Upper lobe of left lung (tissue), 4 donors: ENCODE results near the gene ATXN1.

Source experiments
- POLR2AphosphoS5 ChIP-seq, 2 donors: sonication (generic); formaldehyde crosslinking; IDR thresholded peaks; one replicate each; pipeline ENCODE4 v1.5.1; 2017; ENCODE audit warnings: antibody characterized with exemption in 2 of 2
- TF ChIP-seq, protein P1 (sequence below), 6 experiments: fragments of 450-650 bp in 4 of 6; fragments of 200-600 bp in 2 of 6; sonication (generic) in 2 of 6; IDR thresholded peaks; one replicate each; pipeline ENCODE4 v1.5.1; 2016 to 2019; ENCODE audit warnings: antibody characterized with exemption in 6 of 6

DNA sequence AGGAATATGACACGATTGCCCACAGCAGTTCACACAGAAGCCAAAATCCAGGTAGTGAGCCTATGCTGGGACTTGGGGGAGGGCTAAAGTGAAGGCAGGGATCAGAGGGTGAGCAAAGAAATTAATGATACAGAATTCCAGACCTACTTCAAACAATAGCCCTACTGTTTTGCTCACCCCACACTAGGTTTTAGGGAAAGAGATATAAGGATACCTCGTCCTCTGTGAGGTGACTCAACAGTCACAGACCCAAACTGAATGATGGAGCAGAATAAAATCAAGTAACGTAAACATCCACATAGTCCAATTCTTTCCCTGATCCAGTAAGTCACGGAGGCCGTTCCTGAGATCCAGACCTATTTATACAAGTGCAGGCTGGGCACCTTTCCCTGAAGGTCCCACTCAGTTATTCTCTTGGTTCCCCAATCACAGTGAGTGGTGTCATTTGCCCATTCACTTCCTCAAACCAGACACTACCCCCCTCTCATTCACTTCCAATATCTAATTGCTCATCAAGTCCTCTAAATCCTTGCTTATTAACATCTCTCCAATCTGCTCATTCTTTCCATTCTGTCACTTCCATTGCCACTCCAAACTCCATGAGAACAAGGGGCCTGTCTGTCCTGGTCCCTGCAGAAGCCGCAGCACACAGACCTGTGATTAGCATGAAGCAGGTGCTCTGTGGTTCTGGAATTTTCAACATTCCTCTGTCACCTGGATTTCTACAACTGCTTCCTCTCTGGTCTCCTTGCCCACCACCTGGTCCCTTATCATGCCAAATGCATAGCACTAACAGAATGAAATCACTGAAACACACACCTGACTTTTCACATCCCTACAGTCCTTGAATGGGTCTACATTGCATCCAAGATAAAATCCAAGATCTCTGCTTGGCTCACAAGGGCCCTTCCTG, 55.9 kb downstream of the ATXN1 start:
- TF ChIP-seq POLR2AphosphoS5 (IDR thresholded peaks at IDR 0.05): no peak
- TF ChIP-seq, protein P1, sequence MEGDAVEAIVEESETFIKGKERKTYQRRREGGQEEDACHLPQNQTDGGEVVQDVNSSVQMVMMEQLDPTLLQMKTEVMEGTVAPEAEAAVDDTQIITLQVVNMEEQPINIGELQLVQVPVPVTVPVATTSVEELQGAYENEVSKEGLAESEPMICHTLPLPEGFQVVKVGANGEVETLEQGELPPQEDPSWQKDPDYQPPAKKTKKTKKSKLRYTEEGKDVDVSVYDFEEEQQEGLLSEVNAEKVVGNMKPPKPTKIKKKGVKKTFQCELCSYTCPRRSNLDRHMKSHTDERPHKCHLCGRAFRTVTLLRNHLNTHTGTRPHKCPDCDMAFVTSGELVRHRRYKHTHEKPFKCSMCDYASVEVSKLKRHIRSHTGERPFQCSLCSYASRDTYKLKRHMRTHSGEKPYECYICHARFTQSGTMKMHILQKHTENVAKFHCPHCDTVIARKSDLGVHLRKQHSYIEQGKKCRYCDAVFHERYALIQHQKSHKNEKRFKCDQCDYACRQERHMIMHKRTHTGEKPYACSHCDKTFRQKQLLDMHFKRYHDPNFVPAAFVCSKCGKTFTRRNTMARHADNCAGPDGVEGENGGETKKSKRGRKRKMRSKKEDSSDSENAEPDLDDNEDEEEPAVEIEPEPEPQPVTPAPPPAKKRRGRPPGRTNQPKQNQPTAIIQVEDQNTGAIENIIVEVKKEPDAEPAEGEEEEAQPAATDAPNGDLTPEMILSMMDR (IDR thresholded peaks at IDR 0.05): no peak
